ENCODE data around the gene TUG1.

TUG1 gene

DNA sequence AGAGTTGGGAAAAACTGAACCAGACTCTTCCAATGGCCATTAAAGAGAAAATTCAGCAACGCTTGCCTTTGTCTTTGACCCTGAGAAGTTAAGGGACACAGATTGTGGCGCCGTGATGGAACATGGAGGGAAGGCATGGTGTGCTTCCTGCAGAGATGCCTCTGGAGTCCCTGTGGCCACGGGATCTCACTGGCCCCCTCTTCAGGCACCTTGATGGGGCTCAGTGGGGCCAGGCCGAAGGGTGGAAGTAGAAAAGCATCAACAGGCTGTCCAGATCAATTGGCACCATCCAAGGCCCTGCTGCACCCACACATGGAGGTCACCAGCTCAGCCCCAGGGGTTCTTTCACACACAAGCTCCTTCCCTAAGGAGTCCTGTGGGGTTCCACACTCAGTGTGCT, 43.4 kb upstream of the TUG1 start:
- no peak for DNase-seq (ENCODE audit: low read depth in 2 of 2)
- TF ChIP-seq, protein P1, sequence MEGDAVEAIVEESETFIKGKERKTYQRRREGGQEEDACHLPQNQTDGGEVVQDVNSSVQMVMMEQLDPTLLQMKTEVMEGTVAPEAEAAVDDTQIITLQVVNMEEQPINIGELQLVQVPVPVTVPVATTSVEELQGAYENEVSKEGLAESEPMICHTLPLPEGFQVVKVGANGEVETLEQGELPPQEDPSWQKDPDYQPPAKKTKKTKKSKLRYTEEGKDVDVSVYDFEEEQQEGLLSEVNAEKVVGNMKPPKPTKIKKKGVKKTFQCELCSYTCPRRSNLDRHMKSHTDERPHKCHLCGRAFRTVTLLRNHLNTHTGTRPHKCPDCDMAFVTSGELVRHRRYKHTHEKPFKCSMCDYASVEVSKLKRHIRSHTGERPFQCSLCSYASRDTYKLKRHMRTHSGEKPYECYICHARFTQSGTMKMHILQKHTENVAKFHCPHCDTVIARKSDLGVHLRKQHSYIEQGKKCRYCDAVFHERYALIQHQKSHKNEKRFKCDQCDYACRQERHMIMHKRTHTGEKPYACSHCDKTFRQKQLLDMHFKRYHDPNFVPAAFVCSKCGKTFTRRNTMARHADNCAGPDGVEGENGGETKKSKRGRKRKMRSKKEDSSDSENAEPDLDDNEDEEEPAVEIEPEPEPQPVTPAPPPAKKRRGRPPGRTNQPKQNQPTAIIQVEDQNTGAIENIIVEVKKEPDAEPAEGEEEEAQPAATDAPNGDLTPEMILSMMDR (IDR thresholded peaks at IDR 0.05; ENCODE audit: low read depth, low read length): no peak
- no peak overlapping the region for H3K4me3 ChIP-seq (replicated peaks in 1 of 2; ENCODE audit: low read depth in 2 of 2, low read length in 2 of 2)

DNA sequence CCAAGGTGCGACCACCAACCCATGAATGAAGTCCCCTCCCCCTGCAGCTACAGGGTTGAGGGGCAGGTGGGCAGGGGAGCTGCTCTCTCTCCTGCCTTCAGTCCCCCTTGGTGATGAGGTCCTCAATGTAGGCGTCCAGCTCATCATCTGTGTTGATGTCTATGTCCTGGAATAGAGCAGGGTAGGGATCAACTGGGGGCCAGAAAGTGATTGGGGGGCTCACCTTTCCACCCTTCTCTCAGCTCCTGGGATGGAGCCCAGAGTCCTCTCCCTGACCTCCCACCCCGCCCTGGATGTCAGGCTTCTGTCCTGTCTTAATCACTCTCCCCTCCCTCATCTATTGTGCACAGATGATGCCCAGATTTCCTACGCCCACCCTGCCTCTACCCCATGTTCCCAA, 42.4 kb upstream of the TUG1 start:
- no peak overlapping the region for H3K4me3 ChIP-seq (replicated peaks in 1 of 2; ENCODE audit: low read depth in 2 of 2, low read length in 2 of 2)
- no peak for DNase-seq (ENCODE audit: low read depth in 2 of 2)
- TF ChIP-seq, protein P1 (IDR thresholded peaks at IDR 0.05; ENCODE audit: low read depth, low read length): no peak

DNA sequence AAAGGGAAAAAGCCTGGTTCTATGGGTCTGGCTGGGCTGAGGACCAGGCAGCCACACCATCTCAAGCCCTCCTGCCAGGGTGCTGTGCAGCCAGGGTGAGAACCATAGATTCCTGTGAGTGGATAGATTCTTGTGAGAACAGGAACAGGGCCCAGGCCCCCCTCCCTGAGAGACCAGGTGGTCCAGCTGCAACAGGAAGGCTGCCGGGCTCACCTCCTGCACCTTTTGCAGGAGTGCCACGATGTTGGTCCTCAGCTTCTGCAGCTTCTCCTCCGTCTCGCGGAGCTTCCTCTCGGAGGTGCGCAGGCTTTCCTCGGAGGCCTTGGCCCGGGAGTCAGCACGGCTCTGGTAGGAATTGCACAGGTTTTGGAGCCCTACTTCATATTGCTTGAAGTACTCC, 41.3 kb upstream of the TUG1 start:
- no peak overlapping the region for H3K4me3 ChIP-seq (replicated peaks in 1 of 2; ENCODE audit: low read depth in 2 of 2, low read length in 2 of 2)
- DNase-seq (ENCODE audit: low read depth in 2 of 2): no peak
- TF ChIP-seq, protein P1 (IDR thresholded peaks at IDR 0.05; ENCODE audit: low read depth, low read length): no peak

GRCh38 chr22:30928401-30928800, 40.7 kb upstream of the TUG1 start:
- no peak overlapping the region for H3K4me3 ChIP-seq (replicated peaks in 1 of 2; ENCODE audit: low read depth in 2 of 2, low read length in 2 of 2)
- DNase-seq (ENCODE audit: low read depth in 2 of 2): no peak
- TF ChIP-seq, protein P1 (IDR thresholded peaks at IDR 0.05; ENCODE audit: low read depth, low read length): no peak

DNA sequence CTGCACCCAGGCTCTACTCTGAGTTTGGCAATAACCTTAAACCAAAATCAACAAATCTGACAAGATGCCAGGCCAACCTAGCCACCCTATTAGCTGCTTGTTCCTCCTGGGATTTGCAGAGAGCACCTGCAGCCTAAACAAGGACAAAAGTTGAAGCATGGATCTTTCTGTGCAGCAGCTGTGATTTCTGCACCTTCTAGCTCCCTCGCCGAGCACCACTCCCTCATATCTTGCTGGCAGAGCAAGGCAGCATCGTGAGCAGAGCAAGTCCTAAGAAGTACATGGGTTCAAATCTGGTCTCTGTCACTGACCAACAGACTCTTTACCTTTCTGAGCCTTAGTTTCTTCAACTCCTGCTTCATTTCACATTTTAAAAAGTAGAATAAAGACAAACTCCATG, 38.8 kb upstream of the TUG1 start:
- no peak overlapping the region for H3K4me3 ChIP-seq (replicated peaks in 1 of 2; ENCODE audit: low read depth in 2 of 2, low read length in 2 of 2)
- DNase-seq (ENCODE audit: low read depth in 2 of 2): no peak
- TF ChIP-seq, protein P1 (IDR thresholded peaks at IDR 0.05; ENCODE audit: low read depth, low read length): no peak

- TF ChIP-seq, protein P1 (IDR thresholded peaks at IDR 0.05; ENCODE audit: low read depth, low read length): no peak
- no peak for DNase-seq (ENCODE audit: low read depth in 2 of 2)
These were observed 37.3 kb upstream of the TUG1 start for GRCh38 chr22:30931541-30932300.

DNA sequence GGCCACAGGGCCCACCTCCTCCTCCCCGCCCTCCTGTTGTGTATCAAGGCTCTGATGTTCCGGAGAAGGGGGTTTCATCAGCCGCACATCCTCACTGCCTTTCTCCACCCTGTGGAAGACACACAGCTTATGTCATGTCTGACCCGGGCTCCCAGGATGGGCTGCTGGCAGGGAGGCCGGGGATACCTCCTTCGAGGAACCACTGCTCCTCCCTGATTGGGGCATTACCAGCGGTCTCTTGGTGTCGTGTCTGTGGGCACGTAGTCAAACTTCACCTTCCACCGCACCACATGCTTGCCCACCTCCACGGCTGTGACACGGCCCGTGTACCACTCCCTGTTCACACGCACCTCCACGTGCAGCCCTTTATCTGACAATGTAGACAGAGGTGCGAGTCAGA, 36.4 kb upstream of the TUG1 start:
- TF ChIP-seq, protein P1 (IDR thresholded peaks at IDR 0.05; ENCODE audit: low read depth, low read length): no peak
- no peak for DNase-seq (ENCODE audit: low read depth in 2 of 2)
- H3K4me3 ChIP-seq (replicated peaks in 1 of 2; ENCODE audit: low read depth in 2 of 2, low read length in 2 of 2): no peak overlapping the region

More at GRCh38 chr22:30931541-30932300, 37.3 kb upstream of the TUG1 start:
- no peak overlapping the region for H3K4me3 ChIP-seq (replicated peaks in 1 of 2; ENCODE audit: low read depth in 2 of 2, low read length in 2 of 2)

Measured in cardiac fibroblast (primary cell).